IPS-20b (cell line): Measurements from ENCODE around the gene VWA8.
"Not testable (repeated sequence)": the region's sequence is repeated elsewhere in the genome, so short reads cannot be mapped to it uniquely, and the experiment has no call there.

Source experiments
- H3K27ac ChIP-seq: one replicate; pipeline ENCODE4 v1.5.1; 2013; ENCODE audit warnings: low read length
- H3K27me3 ChIP-seq: 2 replicates; pipeline ENCODE4 v1.6.1; 2013; ENCODE audit warnings: mild to moderate bottlenecking, low read length, inconsistent platforms; ENCODE audit not compliant: insufficient read depth
- H3K36me3 ChIP-seq: 2 replicates; pipeline ENCODE4 v1.6.1; 2013; ENCODE audit warnings: low read depth, mild to moderate bottlenecking, inconsistent platforms, low read length, moderate library complexity; ENCODE audit not compliant: insufficient read depth
- H3K4me1 ChIP-seq: 2 replicates; pipeline ENCODE4 v1.6.1; 2013; ENCODE audit warnings: mild to moderate bottlenecking, control low read depth, inconsistent platforms, low read length, moderate library complexity; ENCODE audit not compliant: insufficient read depth
- H3K4me3 ChIP-seq: 2 replicates; pipeline ENCODE4 v1.5.1; 2013; ENCODE audit warnings: mild to moderate bottlenecking, low read length, inconsistent platforms
- H3K9ac ChIP-seq: 2 replicates; pipeline ENCODE4 v1.6.1; 2013; ENCODE audit warnings: low read depth, mild to moderate bottlenecking, inconsistent platforms, low read length, moderate library complexity
- H3K9me3 ChIP-seq: 2 replicates; pipeline ENCODE4 v1.6.1; 2013; ENCODE audit warnings: mild to moderate bottlenecking, low read depth, low read length, inconsistent platforms; ENCODE audit not compliant: insufficient read depth

The VWA8 gene

DNA sequence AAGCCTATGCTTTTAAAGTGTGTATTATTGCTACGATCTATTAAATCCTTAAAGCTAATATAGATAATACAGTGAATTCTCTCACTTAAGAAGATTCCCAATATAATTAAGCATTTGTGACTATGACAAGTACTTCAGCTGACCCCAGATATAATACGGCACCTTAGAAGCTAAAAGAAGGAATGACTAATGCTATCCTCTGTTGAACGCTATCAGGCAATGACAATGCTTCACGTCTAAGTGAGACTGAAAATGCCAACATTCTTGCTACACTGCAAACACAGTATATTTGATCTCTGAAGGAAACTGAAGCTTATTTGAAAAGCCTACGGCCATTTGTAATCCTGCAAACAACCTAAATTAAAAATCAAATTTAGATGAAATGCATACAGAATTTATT, 19.7 kb downstream of the VWA8 start:
- Histone ChIP-seq H3K27ac (no peak overlapping the region), H3K9ac (no peak overlapping the region), H3K9me3 (no peaks in the 10 kb centered on the region), H3K36me3 (0 out of 2 replicates have a peak, but pooled peaks cover under 1% of the 10 kb centered on the region), H3K4me3 (no peak overlapping the region), H3K4me1 (peaks cover 6% of the 10 kb centered on the region; the same call in 1 of the 2 replicates), H3K27me3 (no peaks in the 10 kb centered on the region)

DNA sequence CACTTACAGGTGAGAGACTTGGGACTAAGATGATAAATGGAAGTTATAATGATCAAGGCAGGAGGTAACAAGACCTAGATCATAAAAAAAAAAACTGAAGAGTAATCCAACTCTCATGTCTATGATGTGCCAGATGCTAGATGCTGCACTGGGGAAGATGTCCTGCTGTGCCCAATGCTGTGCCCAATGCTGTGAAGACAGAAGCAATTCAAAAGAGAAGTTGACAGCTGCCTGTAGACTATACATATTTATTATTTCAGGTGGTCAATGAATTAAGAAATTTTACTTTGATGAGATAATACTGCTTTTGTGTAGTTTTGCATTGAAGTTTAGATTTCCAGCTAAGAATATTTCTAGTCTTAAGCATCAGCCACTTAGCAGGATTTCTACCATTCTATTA, 21.5 kb downstream of the VWA8 start:
- no peaks in the 10 kb centered on the region for H3K36me3 ChIP-seq
- H3K9me3 ChIP-seq = no peaks in the 10 kb centered on the region
- H3K4me1 ChIP-seq = no peaks in the 10 kb centered on the region
- H3K27ac ChIP-seq = no peak overlapping the region
- no peaks in the 10 kb centered on the region for H3K27me3 ChIP-seq
- H3K9ac ChIP-seq = no peak overlapping the region
- H3K4me3 ChIP-seq = no peak overlapping the region

DNA sequence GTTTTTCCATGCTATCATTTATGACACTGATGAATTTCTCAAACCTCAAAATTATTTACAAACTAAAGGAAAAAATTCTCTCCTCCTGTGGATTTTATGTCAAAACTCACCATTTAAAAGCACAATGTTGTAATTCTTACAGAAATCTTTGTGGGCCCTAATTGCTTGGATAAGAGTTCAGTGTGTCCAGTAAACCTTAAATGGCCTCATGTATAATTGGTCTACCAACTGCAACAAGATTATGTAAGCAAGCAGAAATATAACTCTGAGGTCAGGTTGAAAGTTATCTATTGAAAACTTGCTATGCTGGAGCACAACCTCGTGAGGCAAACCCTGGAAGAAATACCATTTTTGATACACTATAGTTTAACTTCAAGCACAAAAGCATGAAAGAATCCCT, 22.0 kb downstream of the VWA8 start:
- H3K4me1 ChIP-seq = no peaks in the 10 kb centered on the region
- H3K9me3 ChIP-seq = no peaks in the 10 kb centered on the region
- H3K36me3 ChIP-seq = no peaks in the 10 kb centered on the region
- H3K27ac ChIP-seq = no peak overlapping the region
- H3K4me3 ChIP-seq = no peak overlapping the region
- no peak overlapping the region for H3K9ac ChIP-seq
- no peaks in the 10 kb centered on the region for H3K27me3 ChIP-seq

DNA sequence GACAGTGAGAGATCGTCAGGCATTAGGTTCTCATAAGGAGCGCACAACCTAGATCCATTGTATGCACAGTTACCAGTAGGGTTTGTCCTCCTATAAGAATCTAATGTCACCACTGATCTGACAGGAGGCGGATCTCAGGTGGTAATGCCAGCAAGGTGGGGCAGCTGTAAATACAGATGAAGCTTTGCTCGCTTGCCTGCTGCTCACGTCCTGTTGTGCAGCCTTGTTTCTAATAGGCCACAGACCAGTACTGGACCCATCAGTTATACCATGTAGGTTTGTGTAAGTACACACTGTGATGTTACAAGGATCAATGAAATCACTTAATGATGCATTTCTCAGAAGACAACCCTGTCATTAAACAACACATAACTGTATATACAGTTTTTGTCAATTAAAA, 23.5 kb downstream of the VWA8 start:
- Histone ChIP-seq H3K4me1 (no peaks in the 10 kb centered on the region), H3K9me3 (no peaks in the 10 kb centered on the region), H3K4me3 (no peak overlapping the region), H3K36me3 (no peaks in the 10 kb centered on the region), H3K27ac (no peak overlapping the region), H3K9ac (no peak overlapping the region), H3K27me3 (no peaks in the 10 kb centered on the region)

DNA sequence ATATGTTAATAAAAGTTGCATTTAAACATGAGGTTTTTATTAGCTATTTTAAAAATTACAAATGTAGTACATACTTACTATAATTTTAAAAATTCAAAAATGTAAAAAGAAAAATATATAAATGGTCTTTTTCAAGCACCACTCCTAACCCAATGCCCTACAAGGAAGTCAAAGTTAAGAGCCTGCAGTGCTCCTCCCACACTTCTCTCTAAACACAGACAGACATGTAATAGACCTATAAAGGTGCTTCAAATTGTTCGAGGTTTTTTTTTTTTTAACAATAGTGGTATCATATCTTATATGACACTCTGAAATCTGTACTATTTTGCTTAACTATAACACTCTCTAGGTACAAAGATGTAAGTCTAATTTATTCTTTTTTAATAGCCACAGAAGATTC, 25.4 kb downstream of the VWA8 start:
- no peak overlapping the region for H3K27ac ChIP-seq

DNA sequence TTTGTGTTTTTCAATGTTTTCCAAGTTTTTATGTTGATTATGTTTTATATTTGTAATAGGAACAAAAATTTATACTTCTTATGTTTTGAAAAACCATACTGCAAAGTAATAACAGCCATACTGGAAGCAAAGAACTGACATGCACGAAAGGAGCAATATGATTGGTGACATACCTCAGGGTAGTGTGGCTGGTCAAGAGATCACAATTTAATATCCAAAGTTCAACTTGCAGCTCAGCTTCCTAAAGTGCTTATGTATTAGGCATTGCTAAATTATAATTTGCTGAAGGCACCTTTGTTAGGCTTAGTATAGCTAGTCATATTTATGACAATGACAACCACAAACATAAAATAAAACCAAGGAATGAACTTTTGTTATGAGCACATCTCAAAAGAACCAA, 25.9 kb downstream of the VWA8 start:
- H3K27me3 ChIP-seq = no peaks in the 10 kb centered on the region
- no peaks in the 10 kb centered on the region for H3K36me3 ChIP-seq
- H3K9me3 ChIP-seq = no peaks in the 10 kb centered on the region
- H3K4me1 ChIP-seq = no peaks in the 10 kb centered on the region; the same call in 1 of the 2 replicates
- no peak overlapping the region for H3K9ac ChIP-seq
- H3K27ac ChIP-seq = no peak overlapping the region
- no peak overlapping the region for H3K4me3 ChIP-seq

More for the DNA sequence above, 25.4 kb downstream of the VWA8 start:
- no peaks in the 10 kb centered on the region for H3K27me3 ChIP-seq
- no peak overlapping the region for H3K4me3 ChIP-seq
- no peaks in the 10 kb centered on the region for H3K36me3 ChIP-seq
- H3K4me1 ChIP-seq = no peaks in the 10 kb centered on the region
- no peaks in the 10 kb centered on the region for H3K9me3 ChIP-seq
- no peak overlapping the region for H3K9ac ChIP-seq

DNA sequence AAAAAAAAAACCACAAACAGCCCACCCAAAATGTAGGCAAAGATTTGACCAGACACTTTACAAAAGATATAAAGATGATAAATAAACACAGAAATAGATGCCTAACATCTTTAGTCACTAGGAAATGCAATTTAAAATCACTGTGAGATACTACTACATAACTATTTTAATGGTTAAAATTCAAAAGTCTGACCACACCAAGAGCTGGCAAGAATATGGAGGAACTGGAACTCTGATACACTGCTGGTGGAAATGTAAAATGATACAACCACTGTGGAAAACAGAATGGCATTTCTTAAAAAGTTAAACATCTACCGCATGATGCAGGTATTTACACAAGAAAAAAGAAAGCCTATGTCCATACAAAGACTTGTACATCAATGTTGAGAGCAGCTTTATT, 26.8 kb downstream of the VWA8 start:
- no peak overlapping the region for H3K9ac ChIP-seq
- H3K4me1 ChIP-seq = no peaks in the 10 kb centered on the region; the same call in 1 of the 2 replicates
- no peak overlapping the region for H3K27ac ChIP-seq
- H3K27me3 ChIP-seq = no peaks in the 10 kb centered on the region
- no peaks in the 10 kb centered on the region for H3K9me3 ChIP-seq
- no peaks in the 10 kb centered on the region for H3K36me3 ChIP-seq
- H3K4me3 ChIP-seq = no peak overlapping the region

DNA sequence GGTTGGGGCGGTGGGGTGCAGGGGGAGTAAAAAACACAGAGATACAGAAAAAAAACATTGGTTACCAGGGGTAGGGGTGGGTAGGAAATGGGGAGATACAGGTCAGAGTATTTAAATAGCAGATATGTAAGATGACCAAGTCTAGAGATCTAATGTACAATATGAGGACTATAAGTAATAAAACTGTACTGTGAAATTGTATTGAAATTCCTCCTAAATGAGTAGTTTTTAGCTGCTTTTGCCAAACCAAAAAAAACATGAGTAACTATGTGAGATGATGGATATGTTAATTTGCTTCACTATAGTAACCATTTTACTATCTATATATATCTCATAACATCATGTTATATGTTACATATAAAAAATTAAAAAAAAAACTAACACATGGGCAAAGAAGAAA, 29.6 kb downstream of the VWA8 start:
- Histone ChIP-seq H3K27ac (no peak overlapping the region), H3K36me3 (no peaks in the 10 kb centered on the region), H3K9ac (no peak overlapping the region), H3K27me3 (no peaks in the 10 kb centered on the region), H3K4me3 (no peak overlapping the region), H3K9me3 (no peaks in the 10 kb centered on the region), H3K4me1 (no peaks in the 10 kb centered on the region; the same call in 1 of the 2 replicates)

DNA sequence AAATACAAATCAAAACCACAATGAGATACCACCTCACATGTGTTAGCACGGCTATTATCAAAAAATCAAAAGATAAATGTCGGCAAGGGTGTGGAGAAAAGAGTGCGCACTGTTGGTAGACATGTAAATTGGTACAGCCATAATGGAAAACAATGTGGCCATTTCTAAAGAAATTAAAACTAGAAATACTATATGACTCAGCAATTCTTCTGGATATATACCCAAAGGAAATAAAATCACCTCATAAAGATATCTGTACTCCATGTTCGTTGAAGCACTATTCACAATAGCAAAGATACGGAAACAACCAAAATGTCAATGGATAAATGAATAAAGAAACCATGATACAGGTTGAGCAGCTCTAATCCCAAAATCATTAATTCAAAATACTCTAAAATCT, 30.8 kb downstream of the VWA8 start:
- Histone ChIP-seq H3K27ac (no peak overlapping the region), H3K36me3 (no peaks in the 10 kb centered on the region), H3K4me1 (no peaks in the 10 kb centered on the region; the same call in 1 of the 2 replicates), H3K9me3 (no peaks in the 10 kb centered on the region; the same call in 1 of the 2 replicates), H3K27me3 (no peaks in the 10 kb centered on the region), H3K4me3 (no peak overlapping the region), H3K9ac (no peak overlapping the region)

DNA sequence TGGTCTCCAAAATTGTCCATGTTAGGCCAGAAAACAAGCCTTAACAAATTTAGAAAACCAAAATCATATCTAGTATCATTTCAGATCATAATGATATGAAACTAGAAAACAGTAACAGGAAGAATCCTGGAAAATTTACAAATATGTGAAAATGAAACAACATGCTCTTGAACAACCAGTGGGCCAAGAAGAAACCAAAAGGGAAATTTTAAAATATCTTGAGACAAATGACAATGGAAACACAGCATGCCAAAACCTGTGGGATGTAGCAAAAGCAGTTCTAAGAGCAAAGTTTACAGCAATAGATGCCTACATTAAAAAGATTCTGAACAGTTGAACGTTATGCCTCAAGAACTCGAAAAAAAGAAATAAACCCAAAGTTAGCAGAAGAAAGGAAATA, 32.6 kb downstream of the VWA8 start:
- H3K4me1 ChIP-seq = peaks cover 6% of the 10 kb centered on the region
- H3K4me3 ChIP-seq = no peak overlapping the region

DNA sequence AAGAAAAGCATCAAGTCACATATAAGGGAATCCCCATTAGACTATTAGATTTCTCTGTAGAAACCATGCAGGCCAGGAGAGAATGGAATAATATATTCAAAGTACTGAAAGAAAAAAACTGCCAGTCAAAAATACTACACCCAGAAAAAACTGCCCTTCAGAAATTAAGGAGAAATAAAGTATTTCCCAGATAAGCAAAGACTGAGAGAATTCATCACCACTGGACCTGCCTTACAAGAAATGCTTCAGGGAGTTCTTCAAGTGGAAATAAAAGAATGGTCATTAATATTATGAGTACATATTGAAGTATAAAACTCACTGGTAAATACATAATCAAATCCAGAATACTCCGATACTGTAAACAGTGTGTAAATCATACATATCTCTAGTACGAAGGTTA, 35.9 kb downstream of the VWA8 start:
- Histone ChIP-seq H3K27ac (no peak overlapping the region), H3K36me3 (no peaks in the 10 kb centered on the region), H3K9ac (no peak overlapping the region), H3K9me3 (no peaks in the 10 kb centered on the region; the same call in 1 of the 2 replicates), H3K27me3 (no peaks in the 10 kb centered on the region), H3K4me1 (peaks cover 6% of the 10 kb centered on the region; the same call in 1 of the 2 replicates), H3K4me3 (no peak overlapping the region)

More for the DNA sequence above, 32.6 kb downstream of the VWA8 start:
- H3K9me3 ChIP-seq = no peaks in the 10 kb centered on the region; the same call in 1 of the 2 replicates
- no peaks in the 10 kb centered on the region for H3K27me3 ChIP-seq
- no peaks in the 10 kb centered on the region for H3K36me3 ChIP-seq
- no peak overlapping the region for H3K9ac ChIP-seq
- no peak overlapping the region for H3K27ac ChIP-seq

DNA sequence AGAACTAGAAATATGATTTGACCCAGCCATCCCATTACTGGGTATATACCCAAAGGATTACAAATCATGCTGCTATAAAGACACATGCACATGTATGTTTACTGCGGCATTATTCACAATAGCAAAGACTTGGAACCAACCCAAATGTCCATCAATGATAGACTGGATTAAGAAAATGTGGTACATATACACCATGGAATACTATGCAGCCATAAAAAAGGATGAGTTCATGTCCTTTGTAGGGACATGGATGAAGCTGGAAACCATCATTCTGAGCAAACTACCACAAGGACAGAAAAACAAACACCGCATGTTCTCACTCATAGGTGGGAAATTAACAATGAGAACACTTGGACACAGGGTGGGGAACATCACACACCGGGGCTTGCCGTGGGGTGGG, 38.0 kb downstream of the VWA8 start:
- not testable (repeated sequence) for H3K9me3 ChIP-seq, H3K36me3 ChIP-seq, H3K4me3 ChIP-seq, H3K4me1 ChIP-seq, H3K27me3 ChIP-seq, H3K27ac ChIP-seq, H3K9ac ChIP-seq
